HEK293T (cell line): Measurements from ENCODE around the gene RASAL3.

Experiments
- BHLHE40 ChIP-seq: fragments of 450-650 bp; IDR thresholded peaks from 2 replicates; pipeline ENCODE4 v1.6.1; 2016; ENCODE audit warnings: mild to moderate bottlenecking, moderate library complexity, borderline replicate concordance
- ELF4 ChIP-seq: fragments of 450-650 bp; IDR thresholded peaks from 2 replicates; pipeline ENCODE4 v1.6.1; 2017; ENCODE audit warnings: antibody characterized with exemption
- FOXK2 ChIP-seq: fragments of 450-650 bp; IDR thresholded peaks from 2 replicates; pipeline ENCODE4 v1.6.1; 2016; ENCODE audit warnings: mild to moderate bottlenecking
- FOXM1 ChIP-seq: fragments of 450-650 bp; IDR thresholded peaks from 2 replicates; pipeline ENCODE4 v1.6.1; 2017; ENCODE audit warnings: mild to moderate bottlenecking, borderline replicate concordance
- NFRKB ChIP-seq: fragments of 450-650 bp; IDR thresholded peaks from 2 replicates; pipeline ENCODE4 v1.6.1; 2016; ENCODE audit warnings: mild to moderate bottlenecking, moderate library complexity
- PKNOX1 ChIP-seq: fragments of 450-650 bp; IDR thresholded peaks from 2 replicates; pipeline ENCODE4 v1.6.1; 2016
- ZNF384 ChIP-seq: fragments of 450-650 bp; IDR thresholded peaks from 2 replicates; pipeline ENCODE4 v1.6.1; 2016

GRCh38 chr19:15422296-15423075, 41.9 kb downstream of the RASAL3 start:
- TF ChIP-seq PKNOX1: no peak
- no peak for TF ChIP-seq ELF4
- TF ChIP-seq BHLHE40: no peak
- TF ChIP-seq FOXK2: no peak
- no peak for TF ChIP-seq FOXM1
- no peak for TF ChIP-seq ZNF384
- no peak for TF ChIP-seq NFRKB
